GM12892 (cell line): ENCODE data around the gene RRAD.
"Not testable (repeated sequence)": the region's sequence is repeated elsewhere in the genome, so short reads cannot be mapped to it uniquely, and the experiment has no call there.

Source experiments
- POLR2A ChIP-seq: IDR thresholded peaks from 2 replicates; pipeline ENCODE4 v1.6.1; 2011; ENCODE audit warnings: low read depth, low read length, control low read depth
- POLR2AphosphoS5 ChIP-seq: IDR thresholded peaks from 2 replicates; pipeline ENCODE4 v1.6.1; 2011; ENCODE audit warnings: low read depth, low read length, control low read depth

- TF ChIP-seq POLR2AphosphoS5, POLR2A: not testable (repeated sequence)
These were observed 49.6 kb upstream of the RRAD start for GRCh38 chr16:66974932-66975246.
